ENCODE measurements around the gene CLEC18B.
"Not testable (repeated sequence)": the region's sequence is repeated elsewhere in the genome, so short reads cannot be mapped to it uniquely, and the experiment has no call there.

CLEC18B gene

DNA sequence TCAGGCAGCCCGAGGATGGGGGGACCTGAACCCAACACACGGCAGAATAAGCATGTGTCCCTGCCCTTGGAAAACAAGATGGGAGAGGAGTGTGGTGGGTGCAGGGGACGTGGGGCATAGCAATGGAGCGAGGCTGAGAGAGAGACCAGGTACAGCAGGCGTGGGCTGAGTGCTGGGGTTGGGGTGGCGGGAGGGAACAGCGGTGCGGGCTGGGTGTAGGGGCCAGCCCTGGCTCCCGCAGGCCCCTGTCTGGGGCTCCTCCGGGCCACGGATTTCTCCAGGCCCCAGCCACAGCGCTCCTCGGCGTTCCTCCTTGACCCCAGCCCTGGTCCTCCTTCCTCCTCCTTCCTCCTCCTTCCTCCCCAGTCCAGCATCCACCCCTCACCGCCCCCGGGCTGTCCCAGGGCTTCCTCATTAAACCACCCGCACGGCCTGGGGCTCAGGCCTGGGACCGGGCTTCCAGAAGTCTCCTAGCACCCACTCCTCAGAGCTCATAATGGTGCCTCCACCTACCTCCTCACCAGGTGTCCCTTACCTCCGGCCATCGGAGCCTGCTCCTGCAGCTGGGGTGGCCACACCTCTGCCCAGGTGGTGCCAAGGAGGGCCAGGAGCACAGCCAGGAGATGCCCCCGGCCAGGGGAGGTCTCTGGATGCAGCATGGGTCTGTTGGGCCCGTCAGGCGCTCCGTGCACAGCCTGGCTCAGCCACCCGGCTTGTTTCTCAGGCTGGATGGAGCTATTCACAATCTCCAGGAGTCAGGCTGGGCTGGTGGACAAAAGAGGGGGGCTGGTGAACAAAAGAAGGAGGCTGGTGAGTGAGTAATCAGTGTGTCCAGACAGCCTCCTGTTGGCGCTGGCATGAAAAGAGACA lies at the start of gene CLEC18B:
CLEC18B (minus strand) TSS at position 867 of the 870 bp plus-strand sequence; CDS start at position 659, 208 bp downstream.
- FAIRE-seq, result not testable (repeated sequence)

DNA sequence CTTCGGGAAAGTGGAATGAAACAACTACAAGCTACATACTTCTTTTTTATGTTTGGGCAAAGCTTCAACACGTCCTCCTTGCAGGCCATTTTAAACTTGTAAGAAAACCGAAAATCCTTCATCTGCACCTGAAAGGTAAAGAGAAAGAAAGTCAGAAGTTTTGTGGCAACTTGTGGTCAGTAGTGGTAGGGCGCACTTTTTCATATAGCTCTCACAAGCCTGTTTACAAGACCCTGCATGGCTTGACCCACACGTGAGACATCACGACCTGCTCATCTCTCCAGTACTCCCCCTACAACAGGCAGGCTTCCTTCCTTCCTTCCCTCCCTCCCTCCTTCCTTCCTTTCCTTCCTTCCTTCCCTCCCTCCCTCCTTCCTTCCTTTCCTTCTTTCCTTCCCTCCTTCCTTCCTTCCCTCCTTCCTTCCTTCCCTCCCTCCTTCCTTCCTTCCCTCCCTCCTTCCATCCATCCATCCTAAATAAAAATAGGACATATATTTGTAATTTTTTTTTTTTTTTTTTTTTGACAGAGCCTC lies 48.7 kb upstream of the CLEC18B start:
- no peak for FAIRE-seq

DNA sequence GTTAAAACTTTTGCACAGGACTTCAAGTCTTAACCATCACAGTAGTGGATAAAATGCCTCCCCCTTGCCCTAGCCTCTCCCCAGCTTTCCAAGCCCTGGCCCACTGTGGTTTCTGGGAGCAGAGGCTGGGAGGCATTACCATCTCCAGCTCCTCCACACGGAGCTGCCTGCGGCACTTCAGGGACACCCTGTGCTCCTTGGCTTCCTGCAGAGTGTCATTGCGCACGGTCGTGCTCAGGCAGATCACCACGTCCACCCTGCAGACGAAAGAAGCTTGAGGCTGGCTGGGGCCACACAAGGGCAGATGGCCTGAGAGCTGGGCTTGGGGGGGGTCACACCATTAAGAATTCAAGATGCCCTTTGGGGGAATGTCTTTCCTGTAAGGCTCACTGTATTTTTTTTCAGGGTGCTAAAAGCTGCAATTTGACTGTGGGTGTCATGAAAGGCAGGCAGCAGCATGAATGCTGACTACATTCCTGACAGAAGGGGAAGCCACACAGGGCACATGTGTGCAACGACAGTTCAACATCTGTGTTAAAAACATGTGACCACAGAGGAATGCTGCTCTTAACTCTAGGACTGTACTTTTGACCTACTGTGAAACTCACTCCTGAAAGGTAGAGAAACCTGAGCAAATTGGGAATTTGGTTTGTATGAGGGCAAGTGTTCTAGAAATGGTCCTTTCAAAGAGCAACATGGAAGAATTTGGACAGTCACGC lies 47.7 kb upstream of the CLEC18B start:
- no peak for FAIRE-seq

DNA sequence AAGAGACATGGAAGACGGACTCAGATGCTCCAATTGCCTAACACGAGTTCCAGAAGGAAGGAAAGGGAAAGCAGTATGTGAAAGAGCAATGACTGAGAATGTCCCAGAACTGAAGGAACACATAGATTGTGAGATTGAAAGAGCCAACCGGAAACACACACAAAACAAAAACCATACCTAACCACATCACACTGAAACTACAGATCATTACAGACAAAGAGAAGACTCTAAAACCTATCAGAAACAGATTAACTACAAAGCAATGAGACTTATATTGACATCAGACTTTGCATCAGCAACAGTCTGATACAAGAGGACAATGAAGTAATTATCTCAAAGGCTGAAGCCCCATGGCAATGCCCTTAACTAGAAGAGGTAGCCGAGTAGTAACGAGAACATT lies 45.6 kb upstream of the CLEC18B start:
- FAIRE-seq, result no peak

DNA sequence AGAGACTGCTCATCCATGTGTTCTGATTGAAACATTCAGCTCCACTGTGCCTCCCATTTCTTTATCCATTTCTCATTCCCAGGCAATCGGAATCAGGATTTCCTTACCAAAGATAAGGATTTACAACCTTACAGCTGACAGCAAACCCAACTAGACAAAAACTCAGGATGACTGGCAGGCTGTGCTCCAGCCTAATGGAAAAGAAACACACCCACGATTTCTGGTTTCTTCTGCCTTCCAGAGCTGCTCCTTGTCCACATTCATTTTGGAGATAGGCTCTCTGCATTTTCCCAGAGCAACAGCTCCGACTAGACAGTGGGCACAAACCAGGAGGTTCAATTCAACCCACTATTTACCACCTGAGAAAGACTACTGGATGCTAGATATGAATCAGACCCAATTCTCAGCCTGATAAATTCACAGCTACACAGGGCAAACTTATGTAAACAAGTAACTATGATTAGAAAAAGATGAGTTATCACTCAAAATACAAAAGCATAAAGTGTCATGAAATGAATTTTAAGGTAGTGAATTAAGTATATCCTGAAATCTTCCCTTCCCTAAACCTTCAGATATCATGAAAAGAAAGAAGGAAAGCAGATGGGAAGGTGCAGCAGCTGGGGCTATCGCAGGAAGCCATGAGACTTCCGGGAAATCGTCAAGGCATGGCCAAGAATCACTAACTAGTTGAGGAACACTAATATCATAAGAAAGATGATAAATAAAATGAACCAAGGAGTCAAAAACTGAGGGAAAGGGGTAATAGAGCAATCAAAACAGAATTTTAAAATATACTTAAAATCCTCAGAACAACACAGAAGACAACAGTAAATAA lies 44.8 kb upstream of the CLEC18B start:
- FAIRE-seq, result no peak

DNA sequence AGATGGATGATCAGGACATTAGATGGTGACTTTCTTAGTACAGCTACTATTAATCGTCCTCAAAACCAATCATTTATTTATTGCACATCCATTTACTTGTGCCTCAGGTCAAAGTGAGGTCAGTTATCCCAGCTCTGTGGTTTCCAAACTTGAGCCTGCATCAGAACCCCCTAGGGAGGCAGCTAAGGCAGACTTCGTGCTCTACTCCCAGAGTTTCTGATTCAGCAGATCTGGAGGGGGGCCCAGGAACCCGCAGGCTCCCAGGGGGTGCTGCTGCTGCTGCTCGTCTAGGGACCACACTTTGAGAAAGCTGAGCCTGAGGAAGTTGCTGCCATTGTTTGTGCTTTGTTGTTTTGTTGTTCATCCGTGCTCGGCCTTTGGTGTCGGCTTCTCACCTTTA lies 44.0 kb upstream of the CLEC18B start:
- FAIRE-seq, result no peak

DNA sequence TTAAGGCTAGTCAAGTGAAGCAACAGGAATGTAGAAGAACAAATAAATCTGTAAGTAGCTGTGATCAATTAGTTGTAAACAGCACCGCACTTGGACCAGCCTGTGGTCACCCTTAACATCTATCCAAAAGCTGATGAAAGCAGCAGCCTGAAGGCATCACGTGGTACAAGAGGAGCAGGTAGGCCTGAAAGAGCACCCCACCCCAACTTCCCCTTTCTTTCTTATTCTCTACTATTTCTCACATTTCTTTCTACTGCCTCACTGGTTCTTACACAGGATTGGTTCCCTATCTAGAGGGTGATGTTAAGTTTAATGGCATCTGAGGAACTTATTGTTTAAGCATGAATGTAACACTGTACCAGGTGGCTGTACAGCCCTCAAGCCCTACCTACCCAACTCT lies 42.6 kb upstream of the CLEC18B start:
- no peak for FAIRE-seq

DNA sequence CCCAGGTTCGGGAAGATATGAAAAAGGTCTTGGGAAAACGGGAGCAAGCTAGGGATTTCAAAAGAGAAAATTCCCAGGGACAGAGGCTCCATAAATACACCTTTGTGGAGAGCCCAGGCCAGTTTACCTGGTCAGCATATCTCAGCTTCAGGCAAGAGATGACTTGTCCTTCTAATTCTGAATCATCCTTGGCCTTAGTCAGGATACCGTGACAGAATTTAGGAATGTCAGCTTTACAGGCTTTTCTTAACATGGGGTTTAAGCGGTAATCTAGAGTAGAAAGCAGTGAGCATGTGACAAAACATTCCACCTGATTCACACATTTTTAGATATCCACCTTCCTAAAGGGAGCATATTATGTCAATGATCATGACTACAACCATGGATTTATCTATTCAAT lies 41.1 kb upstream of the CLEC18B start:
- FAIRE-seq, result no peak

DNA sequence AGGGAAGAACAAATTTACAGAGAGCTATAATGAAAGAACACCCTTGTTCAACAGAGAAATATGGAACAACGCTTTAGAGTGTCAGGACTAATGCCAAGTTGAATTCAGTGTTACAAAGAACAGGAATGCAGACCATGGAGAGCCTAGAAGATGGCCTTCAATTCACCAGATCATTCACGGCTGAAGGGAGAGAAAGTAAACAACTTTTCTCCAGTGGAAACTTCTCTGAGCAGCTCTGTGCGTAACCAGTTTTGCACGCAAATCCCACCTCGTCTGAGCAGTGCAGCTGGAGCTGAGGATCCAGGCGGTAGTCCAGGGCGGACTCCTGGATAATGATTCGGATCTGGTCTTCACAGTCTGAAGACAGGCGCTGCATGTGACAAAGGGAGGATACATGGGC lies 40.5 kb upstream of the CLEC18B start:
- FAIRE-seq, result no peak

DNA sequence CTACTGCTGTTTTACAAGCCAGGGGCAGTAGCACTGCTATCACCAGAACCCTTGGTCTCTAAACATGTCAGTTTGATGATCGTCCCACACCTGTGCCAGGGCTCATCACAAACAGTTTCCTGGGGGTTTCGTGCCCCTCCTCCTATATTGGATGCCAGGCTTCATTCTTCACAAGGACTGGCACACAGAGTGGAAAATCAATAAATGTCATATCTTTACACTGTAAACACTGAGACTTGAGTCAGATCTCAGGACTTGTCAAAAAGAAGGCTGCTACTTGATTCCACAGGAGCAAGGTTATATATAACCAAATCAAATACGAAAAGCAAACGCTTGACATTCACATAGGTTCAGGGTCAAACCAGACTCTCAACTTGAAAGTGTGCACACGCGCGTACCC lies 39.3 kb upstream of the CLEC18B start:
- no peak for FAIRE-seq

DNA sequence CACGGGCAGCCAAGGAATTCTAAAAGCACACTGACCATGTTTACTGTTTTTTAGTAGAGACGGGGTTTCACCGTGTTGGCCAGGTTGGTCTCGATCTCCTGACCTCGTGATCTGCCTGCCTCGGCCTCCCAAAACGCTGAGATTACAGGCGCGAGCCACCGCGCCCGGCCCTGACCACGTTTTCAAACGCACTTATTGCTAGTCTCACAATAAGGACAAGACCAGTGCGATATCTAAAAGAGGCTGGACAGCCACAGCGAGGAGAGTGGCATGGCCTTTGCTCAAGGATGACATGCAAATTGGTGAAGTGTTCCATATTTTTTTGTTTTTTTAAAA lies 35.0 kb upstream of the CLEC18B start:
- no peak for FAIRE-seq

DNA sequence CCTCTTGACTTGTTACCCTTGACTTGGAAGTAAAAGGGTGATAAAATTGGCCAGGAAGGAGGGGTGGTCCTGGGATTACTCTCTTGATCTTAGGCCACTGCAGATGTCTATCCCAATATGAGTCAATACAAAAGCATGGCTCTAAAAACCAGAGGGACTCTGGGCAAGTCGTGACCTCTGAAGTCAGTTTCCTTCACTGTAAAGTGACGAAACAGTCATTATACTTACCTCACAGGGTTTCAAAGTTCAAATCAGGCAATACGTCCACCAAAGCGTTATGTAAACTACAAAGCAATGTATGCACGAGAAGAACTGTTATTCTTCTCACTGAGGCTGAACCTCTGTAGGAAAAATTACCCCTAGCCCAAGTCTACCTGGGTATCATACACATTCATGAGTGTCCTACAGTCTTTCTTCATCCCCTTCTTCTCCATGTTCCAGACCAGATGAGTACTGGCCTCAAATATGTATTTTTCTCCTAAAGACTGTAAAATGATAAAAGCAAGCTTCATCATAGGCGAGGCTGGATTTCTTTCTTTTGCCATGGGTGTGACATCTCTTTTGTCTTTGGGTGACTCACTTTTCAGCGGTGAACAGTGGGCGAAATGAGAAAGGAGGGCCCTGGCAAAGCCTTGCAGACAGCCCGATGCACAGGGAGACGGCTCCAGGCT lies 34.5 kb upstream of the CLEC18B start:
- FAIRE-seq, result no peak

DNA sequence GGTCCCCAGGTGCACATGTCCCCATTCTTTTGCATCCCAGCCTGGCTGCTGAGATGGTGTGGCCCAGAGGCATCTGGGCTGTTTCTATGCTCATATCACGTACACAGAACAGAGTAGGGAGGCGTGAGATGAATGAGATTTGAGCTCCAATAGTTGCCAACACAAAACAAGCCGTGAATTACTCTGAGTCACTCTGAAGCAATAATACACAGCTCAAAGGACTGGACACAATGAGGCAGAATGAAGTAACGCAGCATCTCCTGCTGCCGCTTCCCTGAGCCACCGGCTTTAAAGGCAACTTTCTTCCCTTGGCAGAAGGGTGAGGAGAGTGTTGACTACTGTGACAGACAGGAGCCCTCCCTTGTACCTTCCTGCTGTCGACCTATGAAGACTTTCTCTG lies 33.9 kb upstream of the CLEC18B start:
- FAIRE-seq, result no peak

DNA sequence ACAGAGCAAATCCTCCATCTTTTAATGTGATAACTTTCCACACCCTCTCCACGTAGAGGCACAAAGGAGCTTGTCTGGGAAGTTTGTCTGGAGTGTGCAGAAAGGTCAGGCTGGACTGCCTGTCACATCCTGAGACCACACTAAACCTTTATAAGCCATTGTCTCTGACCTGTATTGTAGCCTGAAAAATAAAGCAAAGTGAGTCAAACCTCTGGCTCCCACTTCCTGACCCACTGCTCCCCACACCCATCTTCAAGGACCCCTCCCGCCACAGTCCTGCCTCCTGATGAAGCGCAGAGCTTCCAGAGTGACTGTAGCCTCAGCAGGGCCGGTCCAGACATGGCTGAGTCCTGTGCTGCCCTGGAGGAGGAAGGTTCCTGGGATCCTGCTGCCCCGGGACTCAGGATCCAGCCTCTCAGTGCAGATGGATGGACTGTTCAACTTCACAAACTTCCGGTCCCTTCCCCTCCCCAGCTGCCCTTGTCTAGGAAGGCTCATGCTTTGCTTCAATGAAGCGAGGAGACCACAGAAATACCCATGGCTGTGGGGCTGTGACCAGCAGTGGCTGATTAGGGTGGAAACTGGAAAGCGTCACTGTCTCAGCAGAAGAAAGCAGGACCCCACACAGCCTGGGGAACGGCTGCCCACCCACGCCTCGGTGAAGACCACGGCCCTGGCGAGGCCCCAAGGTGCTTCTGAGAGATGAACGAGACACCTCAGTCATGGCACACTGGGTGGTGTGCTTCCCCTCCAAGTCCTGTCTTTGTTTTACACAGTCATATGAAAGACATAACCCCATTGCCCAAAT lies 30.9 kb upstream of the CLEC18B start:
- FAIRE-seq, result no peak

DNA sequence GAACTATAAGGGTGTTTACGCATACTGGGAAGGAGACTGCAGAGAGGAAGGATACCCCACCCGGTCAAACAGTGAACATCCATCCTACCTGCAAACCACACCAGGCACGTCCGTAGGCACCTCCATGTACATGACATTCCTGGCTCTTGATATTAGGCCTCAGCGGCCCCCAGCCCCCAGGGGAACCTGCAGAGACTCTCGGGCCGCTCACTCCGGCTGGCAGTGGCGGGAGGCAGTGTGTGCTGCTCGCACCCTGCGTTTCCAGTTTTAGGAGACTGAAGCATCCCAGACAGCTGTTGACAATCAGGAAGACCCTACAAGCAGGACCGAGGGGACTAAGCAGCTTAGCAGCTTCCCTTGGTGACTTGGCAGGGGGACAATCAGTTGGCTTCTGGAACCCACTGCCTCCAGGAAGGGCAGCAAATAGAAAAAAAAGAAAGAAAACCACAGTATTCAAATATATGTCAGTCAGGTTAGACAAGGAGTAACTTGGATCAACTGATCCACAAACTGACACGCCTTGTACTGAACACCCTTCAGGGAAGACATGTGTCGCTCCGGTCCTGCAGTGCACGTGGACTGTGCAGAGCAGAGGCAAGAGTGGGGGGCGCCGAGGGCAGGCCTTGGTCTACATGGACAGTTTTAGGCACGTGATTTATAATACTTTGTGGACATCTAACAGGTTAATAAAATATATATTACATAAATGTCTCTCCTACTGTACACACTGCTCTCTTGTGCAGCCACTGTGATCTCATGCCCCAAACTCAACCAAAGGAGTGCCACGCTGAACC lies 29.9 kb upstream of the CLEC18B start:
- FAIRE-seq, result no peak

DNA sequence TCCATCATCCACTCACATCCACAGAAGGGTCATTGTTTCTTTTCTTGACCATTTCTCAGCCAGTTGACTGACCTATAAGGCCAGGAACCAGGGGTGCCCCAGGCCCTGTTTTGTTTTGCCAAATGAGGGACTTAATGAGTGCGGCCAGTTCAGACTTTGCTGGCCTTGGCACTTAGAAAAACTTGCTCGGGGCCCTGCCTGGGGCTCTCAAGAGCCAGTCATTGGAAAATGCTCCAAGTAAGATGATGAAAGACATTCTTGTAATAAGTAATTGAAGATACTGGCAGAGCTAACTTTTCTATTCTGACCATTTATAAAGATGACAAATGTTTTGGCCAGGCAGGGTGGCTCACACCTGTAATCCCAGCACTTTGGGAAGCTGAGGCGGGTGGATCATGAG lies 29.0 kb upstream of the CLEC18B start:
- no peak for FAIRE-seq

DNA sequence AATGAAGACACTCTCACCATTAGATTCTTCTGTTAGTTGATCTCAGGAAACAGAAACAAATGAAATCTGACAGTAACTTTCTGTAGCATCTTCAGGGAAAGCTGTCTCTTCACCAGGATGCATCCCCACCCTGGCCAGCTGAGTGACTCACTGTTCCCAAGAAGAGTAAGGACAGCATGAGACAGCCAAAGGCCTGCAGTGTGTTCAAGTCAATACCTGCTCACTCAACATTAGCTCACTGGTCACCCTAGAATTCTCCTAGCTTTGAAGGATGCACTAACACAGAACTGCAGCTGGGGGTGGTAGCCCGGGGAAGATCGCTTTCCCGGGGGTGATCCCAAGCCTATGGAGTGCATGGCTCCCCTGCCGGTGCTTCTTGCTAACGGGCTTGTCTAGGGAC lies 28.2 kb upstream of the CLEC18B start:
- FAIRE-seq, result no peak

DNA sequence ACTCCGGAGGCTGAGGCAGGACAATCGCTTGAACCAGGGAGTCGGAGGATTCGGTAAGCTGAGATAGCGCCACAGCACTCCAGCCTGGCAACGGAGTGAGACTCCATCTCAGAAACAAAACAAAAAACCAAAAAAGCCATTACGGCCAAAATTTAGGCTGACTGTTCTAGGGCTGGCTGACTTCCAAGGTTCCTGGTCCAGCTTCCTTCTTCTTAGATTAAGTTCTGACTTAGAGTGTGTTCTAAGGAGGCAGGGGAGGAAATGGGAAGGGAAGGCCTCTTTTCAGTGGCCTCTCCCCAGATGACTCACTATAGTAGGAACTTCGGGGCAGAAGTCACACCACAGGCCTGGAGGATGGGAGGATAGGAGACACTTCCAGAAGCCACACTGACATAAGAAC lies 27.7 kb upstream of the CLEC18B start:
- no peak for FAIRE-seq

DNA sequence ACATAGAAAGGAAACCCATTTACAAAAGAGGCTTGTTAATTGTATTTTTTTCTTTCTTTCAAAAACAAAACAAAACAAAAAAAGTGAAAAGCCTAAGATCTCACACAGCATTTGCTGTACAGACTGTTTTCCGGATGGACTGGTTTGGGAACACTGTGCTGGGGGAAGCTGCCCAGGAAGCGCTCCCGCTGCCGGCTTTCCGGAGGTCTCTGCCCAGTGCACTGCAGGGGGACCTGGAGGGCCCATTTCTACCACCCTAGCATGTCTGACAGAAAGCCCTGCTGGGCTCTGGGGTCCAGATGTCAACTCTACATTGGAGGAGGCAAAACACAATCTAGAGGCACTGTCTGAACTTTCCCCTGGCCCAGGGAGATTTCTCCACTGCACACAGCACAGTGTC lies 26.3 kb upstream of the CLEC18B start:
- FAIRE-seq, result no peak

DNA sequence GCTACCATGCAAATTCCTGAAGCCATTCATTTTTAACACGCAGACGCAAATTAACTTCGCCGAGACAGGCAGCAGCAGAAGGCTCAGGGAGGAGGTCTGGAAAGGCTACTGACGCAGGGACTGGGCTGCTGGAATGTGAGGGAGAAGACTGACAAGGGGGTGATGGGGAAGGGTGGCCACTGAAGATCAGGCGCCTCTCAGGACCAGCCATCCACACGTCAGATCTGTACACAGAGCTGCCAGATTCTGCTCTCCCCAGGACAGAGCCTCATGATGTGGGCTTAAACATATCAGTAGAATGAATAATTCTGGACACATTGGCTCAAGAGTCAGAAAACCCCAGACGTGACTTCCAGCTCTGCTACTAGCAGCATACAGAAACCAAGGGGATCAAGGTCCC lies 25.6 kb upstream of the CLEC18B start:
- no peak for FAIRE-seq
